Occipital lobe (tissue), 2 donors: ENCODE data around the gene KRT77. TPM values are rescaled to one million over a fixed set of nuclear protein-coding genes. Genes with fewer than 3 reads are reported as not detected.
"Not testable (repeated sequence)": the region's sequence is repeated elsewhere in the genome, so short reads cannot be mapped to it uniquely, and the experiment has no call there.

Source experiments
- DNase-seq: peaks from one replicate; lab custom pipeline; 2025; lab: John Stamatoyannopoulos, UW
- total RNA-seq: library from RNA; depleted of rRNA; stranded (reverse); fragments of >200 nt; gene quantifications from one replicate; pipeline ENCODE4 v1.2.3, GENCODE V29; 2014

The KRT77 gene
- total RNA-seq, 1 donor from 2014 or later: not detected

- DNase-seq: no peak
Measured at GRCh38 chr12:52676163-52676562, 27.2 kb downstream of the KRT77 start.

- DNase-seq: no peak
Measured at GRCh38 chr12:52675301-52675701, 28.0 kb downstream of the KRT77 start.

- DNase-seq: no peak
Measured at GRCh38 chr12:52674433-52674775, 28.9 kb downstream of the KRT77 start.

GRCh38 chr12:52673713-52674432 is 29.5 kb downstream of the KRT77 start:
- DNase-seq: no peak

GRCh38 chr12:52673217-52673616 is 30.1 kb downstream of the KRT77 start:
- no peak for DNase-seq

- DNase-seq: no peak
Measured at GRCh38 chr12:52672321-52672933, 30.9 kb downstream of the KRT77 start.

- DNase-seq: no peak
Measured at GRCh38 chr12:52670961-52671360, 32.4 kb downstream of the KRT77 start.

- DNase-seq: no peak
Measured at GRCh38 chr12:52670506-52670905, 32.8 kb downstream of the KRT77 start.

- not testable (repeated sequence) for DNase-seq
Measured at GRCh38 chr12:52669941-52670340, 33.4 kb downstream of the KRT77 start.

GRCh38 chr12:52669426-52669825 is 33.9 kb downstream of the KRT77 start:
- no peak for DNase-seq

- DNase-seq: no peak
Measured at GRCh38 chr12:52667931-52668330, 35.4 kb downstream of the KRT77 start.

GRCh38 chr12:52667509-52667908 is 35.8 kb downstream of the KRT77 start:
- DNase-seq: no peak

GRCh38 chr12:52666471-52666870 is 36.9 kb downstream of the KRT77 start:
- DNase-seq: no peak

GRCh38 chr12:52663420-52663819 is 39.9 kb downstream of the KRT77 start:
- no peak for DNase-seq

GRCh38 chr12:52662918-52663229 is 40.5 kb downstream of the KRT77 start:
- DNase-seq: no peak

GRCh38 chr12:52662093-52662917 is 41.0 kb downstream of the KRT77 start:
- DNase-seq: no peak

- DNase-seq: no peak
Measured at GRCh38 chr12:52661668-52662067, 41.7 kb downstream of the KRT77 start.

- no peak for DNase-seq
Measured at GRCh38 chr12:52660934-52661499, 42.3 kb downstream of the KRT77 start.

GRCh38 chr12:52659951-52660350 is 43.4 kb downstream of the KRT77 start:
- DNase-seq: no peak

- DNase-seq: no peak
Measured at GRCh38 chr12:52659395-52659794, 43.9 kb downstream of the KRT77 start.

- no peak for DNase-seq
Measured at GRCh38 chr12:52658196-52658595, 45.1 kb downstream of the KRT77 start.

- DNase-seq: no peak
Measured at GRCh38 chr12:52657250-52657902, 45.9 kb downstream of the KRT77 start.
